Tibial artery (tissue), 4 donors: ENCODE results near the gene FDXACB1.

Source experiments
- DNase-seq, 2 donors: peaks; one replicate each; pipeline ENCODE4 v3.0.0-alpha.2; 2019
- H3K27ac ChIP-seq, 2 donors: fragments of 200-600 bp; sonication (generic) in 1 of 2; 1 replicate in 1 of 2; 2 replicates in 1 of 2; pipeline ENCODE4 v1.5.1; 2018 to 2019; ENCODE audit warnings: mild to moderate bottlenecking in 1 of 2
- H3K27me3 ChIP-seq, 2 donors: fragments of 200-600 bp; sonication (generic) in 1 of 2; one replicate each; pipeline versions ENCODE4 v1.5.1 to v1.6.0; 2016 to 2019
- H3K36me3 ChIP-seq, 3 donors: fragments of 200-600 bp; sonication (generic) in 2 of 3; one replicate each; pipeline ENCODE4 v1.5.1; 2016 to 2019; ENCODE audit warnings: mild to moderate bottlenecking in 2 of 3
- H3K4me1 ChIP-seq, 4 donors: fragments of 200-600 bp; sonication (generic) in 2 of 4; 1 replicate in 3 of 4; 2 replicates in 1 of 4; pipeline ENCODE4 v1.5.1; 2016 to 2019
- H3K4me3 ChIP-seq, 2 donors: fragments of 200-600 bp; sonication (generic) in 1 of 2; 1 replicate in 1 of 2; 2 replicates in 1 of 2; pipeline ENCODE4 v1.5.1; 2018 to 2019; ENCODE audit warnings: mild to moderate bottlenecking in 2 of 2
- H3K9me3 ChIP-seq, 3 donors: fragments of 200-600 bp; sonication (generic) in 1 of 3; one replicate each; pipeline ENCODE4 v1.5.1; 2016 to 2019
- intact Hi-C: fragments of 100-400 bp; cut with DNase I; formaldehyde crosslinking; loops from one replicate; pipeline ENCODE4 v1.15.0; 2023; ENCODE audit warnings: low total_unique reads
- TF ChIP-seq, protein P1 (sequence below), 2 experiments: fragments of 200-600 bp in 1 of 2; fragments of 450-650 bp in 1 of 2; IDR thresholded peaks; one replicate each; pipeline ENCODE4 v1.5.1; 2017 to 2019; ENCODE audit warnings: antibody characterized with exemption in 2 of 2, mild to moderate bottlenecking in 1 of 2, moderate library complexity in 1 of 2

Gene FDXACB1

DNA sequence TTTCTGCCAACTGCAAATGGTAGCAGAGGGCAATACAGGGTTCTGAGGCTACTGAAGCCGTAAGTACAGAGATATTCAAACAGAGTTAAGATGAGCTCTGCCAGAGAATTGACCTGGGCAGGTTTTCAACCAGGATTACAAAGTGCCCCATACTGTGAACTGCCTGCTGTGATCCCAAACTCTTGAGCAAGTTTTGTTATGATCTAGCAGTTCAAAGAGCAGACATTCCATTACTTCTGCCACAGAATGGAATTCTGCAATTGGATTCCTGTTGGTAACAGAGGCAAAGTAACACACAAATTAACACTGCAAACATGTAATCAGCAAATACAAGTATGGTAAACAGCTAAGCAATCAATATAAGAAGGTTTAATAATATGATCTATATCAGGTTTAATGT lies 38.8 kb downstream of the FDXACB1 start:
- H3K4me3 ChIP-seq, result no peak overlapping the region
- DNase-seq, result no peak
- peaks cover 0 to 11% (median 0%) of the 10 kb centered on the region in 4 donors for H3K4me1 ChIP-seq
- intact Hi-C loops, result loop anchor here (5.0 kb wide), 3 partner anchors 63 to 273 kb away; partner anchors contain the start of gene SIK2
- H3K27me3 ChIP-seq, result no peaks in the 10 kb centered on the region
- peaks cover 31 to 56% (median 43%) of the 10 kb centered on the region in 3 donors for H3K36me3 ChIP-seq
- no peak overlapping the region for H3K27ac ChIP-seq
- H3K9me3 ChIP-seq, result no peaks in the 10 kb centered on the region
- TF ChIP-seq, protein P1, sequence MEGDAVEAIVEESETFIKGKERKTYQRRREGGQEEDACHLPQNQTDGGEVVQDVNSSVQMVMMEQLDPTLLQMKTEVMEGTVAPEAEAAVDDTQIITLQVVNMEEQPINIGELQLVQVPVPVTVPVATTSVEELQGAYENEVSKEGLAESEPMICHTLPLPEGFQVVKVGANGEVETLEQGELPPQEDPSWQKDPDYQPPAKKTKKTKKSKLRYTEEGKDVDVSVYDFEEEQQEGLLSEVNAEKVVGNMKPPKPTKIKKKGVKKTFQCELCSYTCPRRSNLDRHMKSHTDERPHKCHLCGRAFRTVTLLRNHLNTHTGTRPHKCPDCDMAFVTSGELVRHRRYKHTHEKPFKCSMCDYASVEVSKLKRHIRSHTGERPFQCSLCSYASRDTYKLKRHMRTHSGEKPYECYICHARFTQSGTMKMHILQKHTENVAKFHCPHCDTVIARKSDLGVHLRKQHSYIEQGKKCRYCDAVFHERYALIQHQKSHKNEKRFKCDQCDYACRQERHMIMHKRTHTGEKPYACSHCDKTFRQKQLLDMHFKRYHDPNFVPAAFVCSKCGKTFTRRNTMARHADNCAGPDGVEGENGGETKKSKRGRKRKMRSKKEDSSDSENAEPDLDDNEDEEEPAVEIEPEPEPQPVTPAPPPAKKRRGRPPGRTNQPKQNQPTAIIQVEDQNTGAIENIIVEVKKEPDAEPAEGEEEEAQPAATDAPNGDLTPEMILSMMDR (IDR thresholded peaks at IDR 0.05), result no peak

DNA sequence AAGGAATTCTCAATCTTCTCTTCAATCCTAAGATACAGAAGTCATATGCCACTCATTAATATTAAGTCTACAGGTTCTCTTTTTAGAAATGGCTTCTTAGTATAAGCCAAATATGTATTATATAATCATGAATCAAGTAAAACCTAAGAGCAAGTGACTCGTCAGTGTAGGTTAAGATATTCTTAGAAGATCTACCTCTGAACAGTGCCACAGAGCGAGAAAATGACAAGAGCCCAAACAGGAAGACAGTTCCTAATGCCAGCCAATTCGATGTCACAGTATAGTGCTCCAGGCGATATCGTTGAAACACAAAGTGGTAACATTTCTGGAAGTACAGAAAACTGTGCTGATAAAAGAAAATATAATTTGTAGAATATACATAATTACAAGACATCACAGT lies 40.9 kb downstream of the FDXACB1 start:
- Histone ChIP-seq H3K36me3 (peaks cover 21 to 53% (median 41%) of the 10 kb centered on the region in 3 donors), H3K4me1 (peaks cover 0 to 11% (median 0%) of the 10 kb centered on the region in 4 donors), H3K9me3 (no peaks in the 10 kb centered on the region), H3K27ac (no peak overlapping the region), H3K27me3 (no peaks in the 10 kb centered on the region), H3K4me3 (no peak overlapping the region)
- intact Hi-C loops, result no loop called here
- DNase-seq, result no peak
- TF ChIP-seq, protein P1 (IDR thresholded peaks at IDR 0.05), result no peak

DNA sequence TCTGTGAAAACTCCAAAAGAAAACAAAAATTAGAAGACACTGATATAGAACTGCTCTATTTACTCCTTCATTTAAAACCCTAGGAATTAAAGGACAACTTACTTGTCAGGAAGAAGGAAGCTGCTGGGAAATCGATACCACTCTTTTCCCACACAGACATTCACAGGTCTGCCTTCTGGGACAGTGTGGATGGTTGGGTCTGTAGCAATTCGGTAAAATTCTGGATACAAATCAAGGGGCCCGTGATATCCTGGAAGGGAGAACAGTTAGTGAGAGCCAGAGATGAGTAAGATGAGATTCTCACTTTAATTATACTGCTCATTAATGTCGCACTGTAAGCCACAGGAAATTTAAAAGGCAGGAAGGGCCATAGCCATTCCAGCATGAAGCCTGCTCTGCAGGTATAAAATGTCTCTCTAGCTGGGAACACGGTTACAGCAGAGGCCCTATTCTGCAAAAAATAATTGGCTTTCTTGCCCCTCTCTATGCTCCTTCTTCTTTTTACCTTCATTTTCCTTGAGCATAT lies 41.5 kb downstream of the FDXACB1 start:
- Histone ChIP-seq H3K9me3 (no peaks in the 10 kb centered on the region), H3K4me1 (peaks cover 0 to 11% (median 0%) of the 10 kb centered on the region in 4 donors), H3K36me3 (peaks cover 21 to 53% (median 40%) of the 10 kb centered on the region in 3 donors), H3K27ac (no peak overlapping the region), H3K27me3 (no peaks in the 10 kb centered on the region), H3K4me3 (no peak overlapping the region)
- intact Hi-C loops, result no loop called here
- no peak for DNase-seq
- TF ChIP-seq, protein P1 (IDR thresholded peaks at IDR 0.05), result no peak

DNA sequence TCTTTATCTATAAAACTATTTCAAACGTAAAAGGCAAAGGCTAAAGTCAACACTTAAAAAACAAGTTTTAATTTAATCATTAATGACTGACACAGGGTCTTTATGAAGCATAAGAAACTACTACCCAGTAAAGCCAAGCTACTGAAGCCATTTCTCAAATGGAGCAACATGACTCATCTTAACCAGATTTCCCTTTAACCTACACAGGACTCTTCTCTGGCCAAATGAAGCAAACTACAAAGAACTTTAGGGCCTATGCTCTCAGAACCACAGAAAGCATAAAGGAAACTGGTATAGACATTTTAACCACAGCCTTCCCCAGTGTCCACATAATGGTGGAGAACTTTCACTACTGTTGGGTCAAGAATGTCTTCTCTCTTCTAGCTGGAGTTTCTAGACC lies 42.2 kb downstream of the FDXACB1 start:
- Histone ChIP-seq H3K27me3 (no peaks in the 10 kb centered on the region), H3K27ac (no peak overlapping the region), H3K9me3 (no peaks in the 10 kb centered on the region), H3K36me3 (peaks cover 21 to 53% (median 45%) of the 10 kb centered on the region in 3 donors), H3K4me3 (no peak overlapping the region), H3K4me1 (peaks cover 0 to 9% (median 0%) of the 10 kb centered on the region in 4 donors)
- TF ChIP-seq, protein P1 (IDR thresholded peaks at IDR 0.05), result no peak
- no peak for DNase-seq
- intact Hi-C loops, result no loop called here

DNA sequence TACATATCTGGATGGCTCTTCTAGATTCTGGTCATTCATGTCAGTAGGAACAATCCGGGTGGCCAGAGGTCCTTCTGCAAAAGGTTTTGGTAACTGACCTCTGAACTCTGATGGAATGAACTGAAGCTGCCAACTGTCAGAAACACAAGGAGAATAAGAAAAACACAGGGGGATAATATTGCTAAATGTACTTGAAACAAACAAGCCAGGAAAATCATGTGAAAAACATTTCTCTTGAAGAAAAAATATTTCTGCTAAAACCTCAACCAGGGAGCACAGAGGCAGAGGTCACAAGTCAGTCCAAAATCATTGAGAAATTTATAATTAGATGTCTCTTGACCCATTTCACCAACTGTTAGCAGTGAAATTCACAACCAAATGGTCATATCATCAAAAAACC lies 42.8 kb downstream of the FDXACB1 start:
- H3K27me3 ChIP-seq, result no peaks in the 10 kb centered on the region
- H3K27ac ChIP-seq, result no peak overlapping the region
- DNase-seq, result no peak
- H3K4me1 ChIP-seq, result peaks cover 0 to 3% (median 0%) of the 10 kb centered on the region in 4 donors
- intact Hi-C loops, result no loop called here
- peaks cover 21 to 57% (median 47%) of the 10 kb centered on the region in 3 donors for H3K36me3 ChIP-seq
- no peaks in the 10 kb centered on the region for H3K9me3 ChIP-seq
- TF ChIP-seq, protein P1 (IDR thresholded peaks at IDR 0.05), result no peak
- no peak overlapping the region for H3K4me3 ChIP-seq
